IMR-90 (cell line): ENCODE results near the gene ZSCAN29. TPM values are rescaled to one million over a fixed set of nuclear protein-coding genes. Genes with fewer than 3 reads are reported as not detected.
A peak's percentile ranks its signal among the peaks of the same experiment; 100 is the strongest.
"Not testable (repeated sequence)": the region's sequence is repeated elsewhere in the genome, so short reads cannot be mapped to it uniquely, and the experiment has no call there.

Source experiments
- ATAC-seq: fragments of 200-7000 bp; cut with Tn5 transposase; 2 replicates; pipeline ENCODE4 v1.9.1; 2020; ENCODE audit warnings: low read depth, mild to moderate bottlenecking, moderate library complexity
- BruUV-seq: library from RNA; stranded (reverse); fragments of 400-500 nt; replicated peaks from 2 replicates; lab custom pipeline; 2021; lab: Mats Ljungman, UMichigan
- CTCF ChIA-PET: fragments of 300-600 bp; formaldehyde crosslinking; extraction: SDS; loops from one replicate; lab custom pipeline; 2021; ENCODE audit warnings: antibody characterized with exemption; lab: Yijun Ruan, JAX
- POLR2A ChIA-PET: fragments of 300-600 bp; sonication (Branson Sonifier 250); formaldehyde crosslinking; loops from one replicate; lab custom pipeline; 2022; ENCODE audit warnings: antibody characterized with exemption; ENCODE audit not compliant: unreplicated experiment; lab: Charles Lee
- DNase-seq: peaks from one replicate; pipeline ENCODE4 v3.0.0; 2013
- H2AFZ ChIP-seq: replicated peaks from 2 replicates; pipeline ENCODE3; 2013; ENCODE audit warnings: low read length, mild to moderate bottlenecking; ENCODE audit not compliant: poor library complexity
- H2AK5ac ChIP-seq: 2 replicates; pipeline ENCODE4 v1.6.1; 2013; ENCODE audit warnings: low read depth, low read length, inconsistent platforms
- H2AK9ac ChIP-seq: replicated peaks from 2 replicates; pipeline ENCODE3; 2013; ENCODE audit warnings: mild to moderate bottlenecking, low read depth, low read length, moderate library complexity; ENCODE audit not compliant: poor library complexity
- H2BK120ac ChIP-seq: 2 replicates; pipeline ENCODE4 v1.6.1; 2013; ENCODE audit warnings: low read depth, low read length, inconsistent platforms
- H2BK15ac ChIP-seq: 3 replicates; pipeline ENCODE4 v1.6.1; 2013; ENCODE audit warnings: low read depth, low read length, inconsistent platforms
- H2BK20ac ChIP-seq: 2 replicates; pipeline ENCODE4 v1.6.1; 2013; ENCODE audit warnings: low read depth, mild to moderate bottlenecking, inconsistent platforms, low read length, moderate library complexity
- H2BK5ac ChIP-seq: 2 replicates; pipeline ENCODE4 v1.6.1; 2013; ENCODE audit warnings: mild to moderate bottlenecking, low read depth, low read length, inconsistent platforms; ENCODE audit not compliant: poor library complexity, severe bottlenecking
- H3K14ac ChIP-seq: replicated peaks from 2 replicates; pipeline ENCODE4 v1.6.1; 2013; ENCODE audit warnings: low read depth, low read length, inconsistent platforms
- H3K18ac ChIP-seq: 2 replicates; pipeline ENCODE4 v1.6.1; 2013; ENCODE audit warnings: low read depth, low read length, control low read depth
- H3K23ac ChIP-seq: 2 replicates; pipeline ENCODE4 v1.6.1; 2013; ENCODE audit warnings: low read depth, low read length, inconsistent platforms
- H3K27ac ChIP-seq: 2 replicates; pipeline ENCODE4 v1.5.1; 2013; ENCODE audit warnings: mild to moderate bottlenecking, control low read depth, low read length; ENCODE audit not compliant: insufficient read depth
- H3K27me3 ChIP-seq: 2 replicates; pipeline ENCODE4 v1.6.1; 2013; ENCODE audit warnings: low read length; ENCODE audit not compliant: control insufficient read depth, insufficient read depth
- H3K36me3 ChIP-seq: 2 replicates; pipeline ENCODE4 v1.6.1; 2013; ENCODE audit warnings: low read length, mixed read lengths; ENCODE audit not compliant: control insufficient read depth, insufficient read depth
- H3K4ac ChIP-seq: 2 replicates; pipeline ENCODE4 v1.6.1; 2013; ENCODE audit warnings: low read depth, low read length, inconsistent platforms
- H3K4me1 ChIP-seq: 2 replicates; pipeline ENCODE4 v1.6.1; 2013; ENCODE audit warnings: low read length, mixed read lengths; ENCODE audit not compliant: control insufficient read depth, insufficient read depth
- H3K4me2 ChIP-seq: 2 replicates; pipeline ENCODE4 v1.6.1; 2013; ENCODE audit warnings: low read depth, mild to moderate bottlenecking, control low read depth, low read length, moderate library complexity
- H3K4me3 ChIP-seq: 2 replicates; pipeline ENCODE4 v1.5.1; 2013; ENCODE audit warnings: low read depth, mild to moderate bottlenecking, control low read depth, low read length, moderate library complexity; ENCODE audit not compliant: insufficient read depth
- H3K56ac ChIP-seq: 2 replicates; pipeline ENCODE4 v1.6.1; 2013; ENCODE audit warnings: low read length, inconsistent platforms; ENCODE audit not compliant: insufficient read depth; ENCODE audit errors: extremely low read depth
- H3K79me1 ChIP-seq, 2 experiments: 2 replicates each; pipeline ENCODE4 v1.6.1; 2013; ENCODE audit warnings: low read length in 2 of 2, inconsistent platforms in 1 of 2, low read depth in 1 of 2
- H3K9ac ChIP-seq: 2 replicates; pipeline ENCODE4 v1.6.1; 2013; ENCODE audit warnings: low read depth, low read length, control low read depth
- H3K9me1 ChIP-seq: 2 replicates; pipeline ENCODE4 v1.6.1; 2013; ENCODE audit warnings: low read length, inconsistent platforms; ENCODE audit not compliant: insufficient read depth
- H3K9me3 ChIP-seq: 2 replicates; pipeline ENCODE4 v1.6.1; 2013; ENCODE audit warnings: low read length; ENCODE audit not compliant: control insufficient read depth, insufficient read depth
- H4K20me1 ChIP-seq: 2 replicates; pipeline ENCODE4 v1.6.1; 2013; ENCODE audit warnings: low read length, inconsistent platforms; ENCODE audit not compliant: insufficient read depth
- H4K5ac ChIP-seq: 2 replicates; pipeline ENCODE4 v1.6.1; 2013; ENCODE audit warnings: mild to moderate bottlenecking, low read depth, low read length, control low read depth
- H4K8ac ChIP-seq, 2 experiments: 2 replicates each; pipeline ENCODE4 v1.6.1; 2013; ENCODE audit warnings: low read depth in 2 of 2, low read length in 2 of 2, control low read depth in 1 of 2, inconsistent platforms in 1 of 2
- H4K91ac ChIP-seq: 2 replicates; pipeline ENCODE4 v1.6.1; 2013; ENCODE audit warnings: low read depth, low read length, inconsistent platforms; ENCODE audit not compliant: insufficient read depth
- MAFK ChIP-seq: IDR thresholded peaks from 2 replicates; pipeline ENCODE4 v1.6.1; 2012; ENCODE audit warnings: low read depth, low read length, improper control_type of control experiment
- USF2 ChIP-seq: fragments of 150-350 bp; IDR thresholded peaks from 2 replicates; pipeline ENCODE4 v1.6.1; 2017; ENCODE audit warnings: mild to moderate bottlenecking, antibody characterized with exemption, low read length, low read depth
- WGBS, 2 experiments: methylation state at CpG; one replicate each; pipeline versions ENCODE4 v1.1.5 to v1.1.7; 2013; ENCODE audit warnings: missing lambda C conversion rate in 2 of 2; ENCODE audit not compliant: insufficient read length in 1 of 2; ENCODE audit errors: extremely low coverage in 2 of 2; 5-methylcytosine and 5-hydroxymethylcytosine counted together
- dilution Hi-C: fragments of 300-500 bp; cut with HindIII; formaldehyde crosslinking; loops from one replicate; pipeline ENCODE4 v1.14.3; 2018; ENCODE audit warnings: low sequenced_read_pairs; ENCODE audit not compliant: unreplicated experiment
- in situ Hi-C: fragments of 300-500 bp; cut with MboI; formaldehyde crosslinking; loops from 3 replicates; pipeline ENCODE4 v1.14.3; 2019; ENCODE audit warnings: low sequenced_read_pairs, inconsistent platforms, mixed read lengths
- intact Hi-C: fragments of 100-400 bp; cut with micrococcal nuclease; formaldehyde crosslinking; loops from 2 replicates; pipeline ENCODE4 v1.10.0; 2022
- polyA plus RNA-seq, 3 experiments: library from polyadenylated mRNA; depleted of rRNA; stranded (reverse); fragments of >200 nt; gene quantifications; 2 replicates each; pipeline ENCODE4 v1.2.3, GENCODE V29; 2012; ENCODE audit warnings: low replicate concordance in 1 of 3
- total RNA-seq: library from RNA; depleted of rRNA; stranded (reverse); fragments of >200 nt; gene quantifications from 2 replicates; pipeline ENCODE4 v1.2.3, GENCODE V29; 2012

ZSCAN29 gene
- total and polyA plus RNA-seq, 2 of the 4 experiments (the other 2 are of a cell fraction) = 6.8 to 8.6 TPM

DNA sequence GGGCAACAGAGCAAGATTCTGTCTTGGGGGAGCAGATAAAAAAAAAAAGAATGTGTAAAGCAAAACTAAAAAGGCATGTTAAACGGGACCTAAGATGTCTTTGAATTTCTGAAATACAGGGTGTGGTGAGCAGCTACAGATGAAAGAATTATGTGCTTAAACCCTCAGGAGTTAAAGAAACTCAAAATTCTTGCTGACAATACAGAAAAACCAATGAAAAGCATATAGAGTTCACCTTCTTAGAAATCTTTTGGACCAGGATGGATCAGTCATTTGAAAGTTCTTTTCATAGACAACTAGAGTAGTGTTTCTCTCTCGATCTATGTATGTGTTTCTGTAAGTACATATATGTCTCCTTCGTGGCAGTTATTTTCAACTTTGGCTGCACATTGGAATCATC, 31.4 kb upstream of the ZSCAN29 start:
- BruUV-seq = no TSS peak
- H3K18ac ChIP-seq = no peak overlapping the region
- no peak overlapping the region for H2BK5ac ChIP-seq
- no peak overlapping the region for H2BK120ac ChIP-seq
- no peaks in the 10 kb centered on the region for H3K4me1 ChIP-seq
- intact Hi-C loops (no loop called here), in situ Hi-C loops (no loop called here), dilution Hi-C loops (no loop called here)
- no peak overlapping the region for H2BK15ac ChIP-seq
- H3K9ac ChIP-seq = no peak overlapping the region
- H2AFZ ChIP-seq = no peak overlapping the region
- H4K91ac ChIP-seq = no peak overlapping the region
- TF ChIP-seq MAFK (peak; percentile 56), USF2 (no peak)
- no peak overlapping the region for H3K4ac ChIP-seq
- H2AK9ac ChIP-seq = no peak overlapping the region
- H4K8ac ChIP-seq = no peak overlapping the region
- H3K79me1 ChIP-seq = no peaks in the 10 kb centered on the region; a peak in 1 of 4 replicates
- no peaks in the 10 kb centered on the region for H3K9me3 ChIP-seq
- no peaks in the 10 kb centered on the region for H3K27me3 ChIP-seq
- no peak for ATAC-seq
- no peak overlapping the region for H3K23ac ChIP-seq
- peaks cover 51% of the 10 kb centered on the region for H3K36me3 ChIP-seq
- H3K9me1 ChIP-seq = peaks cover under 1% of the 10 kb centered on the region
- H3K27ac ChIP-seq = no peak overlapping the region
- no peak overlapping the region for H3K14ac ChIP-seq
- no peak for DNase-seq
- no peak overlapping the region for H4K5ac ChIP-seq
- H2BK20ac ChIP-seq = no peak overlapping the region
- POLR2A ChIA-PET = no interaction called here
- no peak overlapping the region for H3K4me2 ChIP-seq
- H2AK5ac ChIP-seq = no peak overlapping the region
- H3K56ac ChIP-seq = no peak overlapping the region
- H4K20me1 ChIP-seq = no peaks in the 10 kb centered on the region
- CTCF ChIA-PET = interaction anchor here (0.6 to 0.7 kb wide), 2 partner anchors 10 to 47 kb away, joined by 3 read pairs; no protein-coding TSS in a partner anchor
- H3K4me3 ChIP-seq = no peak overlapping the region
- no CpG with 5 or more reads among the region's 3 CpGs for WGBS, 2 experiments

DNA sequence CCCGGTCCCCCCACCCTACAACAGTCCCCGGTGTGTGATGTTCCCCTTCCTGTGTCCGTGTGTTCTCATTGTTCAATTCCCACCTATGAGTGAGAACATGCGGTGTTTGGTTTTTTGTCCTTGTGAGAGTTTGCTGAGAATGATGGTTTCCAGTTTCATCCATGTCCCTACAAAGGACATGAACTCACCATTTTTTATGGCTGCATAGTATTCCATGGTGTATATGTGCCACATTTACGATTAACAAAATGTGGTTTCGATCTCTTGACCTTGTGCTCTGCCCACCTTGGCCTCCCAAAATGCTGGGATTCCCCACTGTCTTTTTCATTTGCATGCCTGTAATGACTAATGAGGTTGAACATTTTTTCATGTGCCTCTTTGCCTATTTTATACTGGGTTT, 22.7 kb upstream of the ZSCAN29 start:
- H3K27ac ChIP-seq, H2AK5ac ChIP-seq, H3K56ac ChIP-seq, H4K5ac ChIP-seq, DNase-seq, intact Hi-C loops, POLR2A ChIA-PET, H2BK20ac ChIP-seq, H3K4me2 ChIP-seq, H3K14ac ChIP-seq, H3K27me3 ChIP-seq, H4K91ac ChIP-seq, H2BK5ac ChIP-seq, H3K9ac ChIP-seq, H2BK15ac ChIP-seq, H2BK120ac ChIP-seq, dilution Hi-C loops, H4K8ac ChIP-seq, H3K4ac ChIP-seq, in situ Hi-C loops, H3K79me1 ChIP-seq, BruUV-seq, H4K20me1 ChIP-seq, H3K23ac ChIP-seq, H2AFZ ChIP-seq, ATAC-seq, H2AK9ac ChIP-seq, CTCF ChIA-PET, H3K9me3 ChIP-seq, H3K4me1 ChIP-seq, H3K18ac ChIP-seq, H3K4me3 ChIP-seq: not testable (repeated sequence)
- no CpG with 5 or more reads among the region's 6 CpGs for WGBS, 2 experiments
- Histone ChIP-seq H3K9me1 (peaks cover 11% of the 10 kb centered on the region; the same call in 1 of the 2 replicates), H3K36me3 (peaks cover 20% of the 10 kb centered on the region)
